IPS DF 4.7 (cell line): ENCODE results near the gene OPN5.
A peak's percentile ranks its signal among the peaks of the same experiment; 100 is the strongest.
"Not testable (repeated sequence)": the region's sequence is repeated elsewhere in the genome, so short reads cannot be mapped to it uniquely, and the experiment has no call there.

Source experiments
- DNase-seq: peaks from one replicate; pipeline ENCODE4 v3.0.0-alpha.2; 2013; ENCODE audit warnings: low spot score; ENCODE audit errors: extremely low read depth

OPN5 gene, protein sequence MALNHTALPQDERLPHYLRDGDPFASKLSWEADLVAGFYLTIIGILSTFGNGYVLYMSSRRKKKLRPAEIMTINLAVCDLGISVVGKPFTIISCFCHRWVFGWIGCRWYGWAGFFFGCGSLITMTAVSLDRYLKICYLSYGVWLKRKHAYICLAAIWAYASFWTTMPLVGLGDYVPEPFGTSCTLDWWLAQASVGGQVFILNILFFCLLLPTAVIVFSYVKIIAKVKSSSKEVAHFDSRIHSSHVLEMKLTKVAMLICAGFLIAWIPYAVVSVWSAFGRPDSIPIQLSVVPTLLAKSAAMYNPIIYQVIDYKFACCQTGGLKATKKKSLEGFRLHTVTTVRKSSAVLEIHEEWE

DNA sequence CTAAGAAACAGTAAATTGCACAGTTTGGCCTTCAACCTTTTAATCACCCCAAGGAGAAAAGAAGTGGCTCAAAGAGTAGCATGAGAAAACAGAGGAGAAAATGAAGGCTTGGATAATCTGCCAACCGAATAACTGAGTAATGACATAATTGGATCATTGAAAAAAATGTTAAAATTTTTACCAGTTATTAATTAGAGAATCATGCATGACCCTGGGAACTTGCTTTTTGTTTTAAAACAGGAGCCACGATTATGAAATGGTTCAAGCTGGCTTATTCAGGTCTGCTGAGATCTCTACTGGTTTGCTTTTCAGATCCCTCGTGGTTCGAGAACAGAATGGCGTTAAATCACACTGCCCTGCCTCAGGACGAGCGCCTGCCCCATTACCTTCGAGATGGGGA lies at the start of gene OPN5:
Gene OPN5 (plus strand): TSS at position 301 of the 400 bp plus-strand sequence. CDS start 35 bp downstream, at position 336.
- no peak for DNase-seq

DNA sequence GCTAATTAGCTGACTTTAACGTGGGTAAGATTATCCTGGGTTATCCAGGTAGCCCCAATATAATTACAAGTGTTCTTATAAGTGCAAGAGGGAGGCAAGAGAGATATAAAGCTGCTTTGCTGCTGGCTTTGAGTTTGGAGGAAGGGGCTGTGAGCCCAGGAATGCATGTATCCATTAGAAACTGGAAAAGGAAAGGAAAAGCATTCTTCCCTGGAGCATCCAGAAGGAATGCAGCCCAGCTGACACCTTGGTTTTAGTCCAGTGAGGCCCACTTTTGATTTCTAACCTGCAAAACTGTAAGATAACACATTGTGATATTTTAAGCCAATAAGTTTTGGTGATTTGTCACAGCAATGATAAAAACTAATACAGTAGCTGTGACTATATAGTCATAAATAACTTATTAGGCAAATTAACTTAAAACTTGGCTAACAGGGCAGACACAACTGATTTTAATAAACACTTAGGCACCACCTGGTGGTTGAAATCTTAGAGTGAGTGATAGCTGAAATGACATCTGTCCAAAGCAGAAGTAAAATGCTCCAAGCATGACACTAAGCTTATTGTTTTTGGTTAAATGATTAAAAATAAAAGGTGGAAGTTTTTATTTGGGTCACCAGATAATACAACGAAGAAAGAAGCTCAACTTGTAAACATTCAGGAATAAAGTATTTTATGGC lies 47.8 kb upstream of the OPN5 start:
- no peak for DNase-seq

DNA sequence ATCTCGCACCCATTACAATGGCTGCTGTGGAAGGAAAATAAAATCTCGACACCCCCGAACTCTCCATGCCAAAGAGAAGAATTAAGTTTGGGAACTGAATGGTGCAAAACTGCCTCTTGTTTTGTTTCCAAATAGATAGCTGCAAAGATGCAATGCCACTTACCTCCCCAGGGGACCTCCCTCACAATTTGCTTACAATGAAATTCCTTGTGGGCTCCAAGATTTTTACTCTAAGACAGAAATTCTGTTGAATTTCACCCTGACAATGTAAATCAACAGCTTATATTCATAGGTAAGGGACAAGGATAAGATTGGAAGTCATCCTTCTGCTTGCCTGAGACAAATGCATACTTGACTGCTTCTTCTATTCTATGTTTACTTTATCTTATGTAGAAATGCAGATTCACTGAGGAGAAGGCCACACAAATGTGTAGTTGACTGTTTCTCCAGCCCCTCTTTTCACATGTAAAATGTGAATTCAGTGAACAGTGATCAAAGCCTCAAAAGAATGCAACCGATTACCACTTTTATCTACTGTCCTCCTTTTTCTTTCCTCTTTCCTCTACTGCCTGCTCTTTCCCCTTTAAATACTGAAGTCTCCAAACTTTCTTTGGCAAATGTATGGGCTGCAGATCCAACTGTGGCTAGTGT lies 46.9 kb upstream of the OPN5 start:
- DNase-seq, result peak; percentile 33

DNA sequence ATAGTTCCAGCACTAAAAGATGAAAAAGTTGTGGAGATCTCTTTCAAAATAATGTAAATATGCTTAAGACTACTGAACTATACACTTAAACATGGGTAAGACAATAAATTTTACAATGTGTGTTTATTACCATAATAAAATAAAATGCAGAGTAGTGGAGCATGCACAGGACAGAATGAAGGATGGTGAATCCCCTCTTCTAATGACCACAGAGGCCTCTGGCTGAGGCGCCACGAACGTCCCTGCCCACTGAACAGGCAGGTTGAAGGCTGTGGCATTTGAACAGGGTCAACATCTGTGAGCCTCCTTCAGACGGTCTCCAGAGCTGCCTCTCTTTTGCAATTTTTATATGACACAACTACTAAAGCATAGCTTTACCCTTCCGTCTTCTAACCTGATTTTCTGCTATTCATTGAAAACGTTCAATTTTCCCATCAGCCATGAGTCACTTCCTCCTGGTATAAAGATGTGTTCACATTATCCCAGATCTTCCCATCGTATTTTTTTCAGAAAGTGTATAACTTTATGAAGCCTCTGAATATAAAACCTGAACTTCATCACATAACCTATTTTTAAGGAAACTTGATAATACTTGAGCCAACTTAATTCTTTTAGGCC lies 45.6 kb upstream of the OPN5 start:
- DNase-seq, result no peak

DNA sequence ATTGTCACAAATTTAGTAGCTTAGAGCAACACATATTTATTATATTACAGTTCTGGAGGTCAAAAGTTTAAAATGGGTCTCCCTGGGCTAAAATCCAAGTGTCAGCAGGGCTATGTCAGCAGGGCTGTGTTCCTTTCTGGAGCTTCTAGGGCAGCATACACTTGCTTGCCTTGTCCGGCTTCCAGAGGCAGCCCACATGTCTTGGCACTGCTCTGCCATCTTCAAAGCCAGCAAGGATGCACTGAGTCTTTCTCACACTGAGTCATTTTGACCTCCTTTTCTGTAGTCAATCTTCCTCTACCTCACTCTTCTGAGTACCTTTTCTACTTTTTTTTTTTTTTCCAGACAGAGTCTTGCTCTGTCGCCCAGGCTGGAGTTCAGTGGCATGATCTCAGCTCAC lies 44.4 kb upstream of the OPN5 start:
- DNase-seq, result no peak

DNA sequence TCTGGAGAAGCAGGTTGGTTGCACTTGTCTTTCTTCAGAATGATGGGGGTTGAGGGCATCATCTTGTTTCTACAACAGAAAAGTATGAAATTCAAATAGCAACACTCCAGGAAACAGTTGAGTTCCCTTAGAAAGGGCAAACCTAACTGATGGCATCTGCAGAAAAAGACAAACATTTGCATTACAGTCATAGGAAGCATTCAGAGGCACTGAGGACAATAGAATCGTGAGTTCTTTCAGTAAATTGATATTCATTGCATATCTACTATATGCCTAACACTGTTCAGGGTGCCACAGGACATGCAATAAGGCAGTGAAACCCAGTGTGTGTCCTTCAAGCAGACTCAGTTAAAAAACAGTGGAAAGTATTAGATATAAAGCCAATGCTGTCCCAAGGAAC lies 41.1 kb upstream of the OPN5 start:
- DNase-seq, result no peak

DNA sequence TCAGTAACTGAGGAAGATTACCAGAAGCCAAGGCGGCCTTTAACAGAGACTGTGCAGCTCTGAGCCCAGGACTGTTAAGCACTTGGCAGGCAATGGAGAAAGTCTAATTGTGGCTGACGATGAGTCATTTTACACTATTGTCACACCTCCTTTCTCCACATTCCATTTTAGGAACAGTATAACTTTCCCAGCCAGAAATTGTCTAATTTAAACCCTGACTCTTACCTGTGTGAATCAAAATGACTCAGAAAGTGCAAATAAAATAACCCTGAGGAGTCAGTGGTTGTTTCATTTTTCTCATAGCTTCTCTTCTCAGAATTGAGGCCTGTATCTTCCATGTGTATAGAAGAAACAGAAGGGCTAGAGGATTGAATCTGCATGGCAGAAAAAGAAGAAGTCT lies 40.0 kb upstream of the OPN5 start:
- no peak for DNase-seq

DNA sequence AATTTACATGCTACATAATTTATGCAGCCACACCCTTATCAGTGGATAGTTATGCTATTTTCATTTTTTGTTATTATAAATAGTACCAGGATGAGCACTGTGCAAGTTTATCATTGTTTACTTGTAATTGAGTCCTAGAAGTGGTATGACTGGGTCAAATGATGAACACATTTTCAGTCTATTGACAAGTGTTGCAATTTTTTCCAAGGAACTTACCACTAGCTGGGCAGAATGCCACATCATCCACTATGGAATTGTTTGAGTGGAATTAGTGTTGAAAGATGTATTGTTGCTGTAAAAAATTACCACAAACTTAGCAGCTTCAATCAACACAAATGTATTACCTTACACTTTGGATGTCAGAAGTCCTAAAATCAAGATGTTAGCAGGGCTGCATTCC lies 38.1 kb upstream of the OPN5 start:
- no peak for DNase-seq

DNA sequence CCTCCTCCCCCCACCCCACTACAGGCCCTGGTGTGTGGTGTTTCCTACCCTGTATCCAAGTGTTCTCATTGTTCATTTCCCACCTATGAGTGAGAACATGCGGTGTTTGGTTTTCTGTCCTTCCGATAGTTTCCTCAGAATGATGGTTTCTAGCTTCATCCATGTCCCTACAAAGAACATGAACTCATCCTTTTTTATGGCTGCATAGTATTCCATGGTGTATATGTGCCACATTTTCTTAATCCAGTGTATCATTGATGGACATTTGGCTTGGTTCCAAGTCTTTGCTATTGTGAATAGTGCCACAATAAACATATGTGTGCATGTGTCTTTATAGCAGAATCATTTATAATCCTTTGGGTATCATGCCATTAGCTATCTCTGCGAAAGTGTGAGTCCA lies 36.6 kb upstream of the OPN5 start:
- DNase-seq, result not testable (repeated sequence)

DNA sequence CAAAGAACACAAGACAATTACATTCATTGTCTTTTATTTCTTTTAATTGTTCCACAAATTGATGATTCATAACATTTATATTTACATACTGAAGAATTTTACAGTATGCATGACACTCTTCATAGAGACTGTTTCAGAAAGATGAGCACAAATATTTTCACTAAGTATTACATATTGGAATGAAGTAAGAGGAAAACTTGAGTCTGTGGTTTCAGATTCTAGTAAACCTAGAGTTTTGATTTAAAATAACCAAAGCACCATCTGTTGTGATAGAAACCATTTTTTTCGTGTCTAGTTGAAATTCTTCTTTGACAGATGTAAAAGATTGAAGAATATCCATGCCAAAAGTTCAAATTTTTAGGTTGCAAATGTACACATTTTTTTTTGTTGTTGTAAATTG lies 32.1 kb upstream of the OPN5 start:
- no peak for DNase-seq

DNA sequence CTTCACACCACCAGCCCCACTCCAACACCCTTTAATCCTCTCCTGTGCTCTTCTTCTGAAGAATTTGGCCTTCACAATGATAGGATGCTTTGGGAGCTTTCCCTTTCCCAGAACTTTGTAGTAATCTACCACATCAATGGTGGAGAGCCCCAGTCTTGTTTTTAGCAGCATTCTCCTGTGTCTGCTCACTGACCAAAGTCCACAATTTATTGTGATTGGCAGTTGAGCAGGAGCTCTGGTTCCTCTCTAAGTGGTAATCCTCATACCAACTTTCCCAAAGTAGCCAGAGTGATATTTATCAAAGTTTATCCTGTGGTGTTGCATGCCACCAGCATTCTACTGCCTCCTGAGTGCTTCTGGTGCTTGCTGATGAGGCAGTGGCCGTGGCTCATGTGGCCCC lies 29.0 kb upstream of the OPN5 start:
- DNase-seq, result no peak

DNA sequence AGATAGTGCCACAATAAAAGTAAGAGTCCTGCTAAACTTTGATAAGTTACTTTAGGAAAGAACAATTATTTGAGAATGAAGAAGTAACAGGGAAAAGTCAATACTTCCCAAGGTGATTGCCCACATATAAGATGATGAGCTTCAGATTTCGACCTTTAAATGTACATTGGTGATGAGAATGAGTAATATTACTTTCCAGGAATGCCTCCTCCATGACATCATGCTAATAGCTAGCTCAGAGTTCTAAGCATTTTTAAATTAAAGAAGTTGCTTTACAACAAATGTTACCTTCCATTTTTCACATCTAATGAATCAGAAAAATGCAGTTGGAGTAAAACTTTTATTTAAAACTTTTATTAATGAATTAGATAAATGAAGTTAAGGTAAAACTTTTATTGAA lies 22.5 kb upstream of the OPN5 start:
- DNase-seq, result no peak

DNA sequence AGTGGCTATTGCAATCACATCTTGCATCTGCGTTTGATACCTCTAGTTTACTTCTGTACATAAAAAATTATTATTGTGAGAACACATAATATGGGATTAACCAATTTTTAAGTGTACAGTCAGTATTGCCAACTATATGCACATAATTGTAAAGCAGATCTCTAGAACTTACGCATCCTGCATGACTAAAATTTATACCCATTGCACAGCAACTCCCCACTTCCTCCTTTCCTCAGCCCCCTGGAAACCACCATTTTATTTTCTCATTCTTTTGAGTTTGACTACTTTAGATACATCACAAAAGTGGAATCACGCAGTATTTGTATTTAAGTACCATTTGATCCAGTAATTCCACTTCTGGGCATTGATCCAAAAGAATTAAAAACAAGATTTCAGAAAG lies 19.3 kb upstream of the OPN5 start:
- no peak for DNase-seq

DNA sequence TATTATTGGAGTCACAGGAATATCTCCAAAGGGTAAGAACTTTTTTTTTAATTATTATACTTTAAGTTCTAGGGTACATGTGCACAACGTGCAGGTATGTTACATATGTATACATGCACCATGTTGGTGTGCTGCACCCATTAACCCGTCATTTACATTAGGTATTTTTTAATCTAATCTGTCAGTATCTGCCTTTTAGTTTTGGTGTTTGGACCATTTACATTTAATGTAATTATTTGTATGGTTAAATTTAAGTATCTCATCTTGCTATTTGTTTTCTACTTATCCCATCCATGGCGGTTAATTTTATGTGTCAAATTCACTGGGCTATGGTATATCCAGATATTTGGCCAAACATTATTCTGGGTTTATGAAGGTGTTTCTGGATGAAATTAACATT lies 15.4 kb upstream of the OPN5 start:
- DNase-seq, result no peak

DNA sequence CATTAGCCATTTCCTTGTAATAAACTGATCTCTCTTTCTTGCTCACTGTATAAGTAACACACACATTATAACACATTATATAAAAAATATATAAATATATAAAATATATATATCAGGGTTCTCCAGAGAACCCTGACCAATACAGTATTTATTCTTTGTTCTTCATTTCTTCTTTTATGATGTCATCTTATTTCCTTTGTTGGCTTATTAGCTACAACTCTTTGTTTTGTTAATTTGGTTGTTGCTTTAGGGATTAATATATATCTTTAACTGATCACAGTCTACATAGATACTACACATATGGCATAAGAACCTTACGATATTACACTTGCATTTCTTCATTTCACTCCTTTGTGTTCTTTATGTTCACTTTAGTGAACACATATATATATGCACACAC lies 14.7 kb upstream of the OPN5 start:
- no peak for DNase-seq

DNA sequence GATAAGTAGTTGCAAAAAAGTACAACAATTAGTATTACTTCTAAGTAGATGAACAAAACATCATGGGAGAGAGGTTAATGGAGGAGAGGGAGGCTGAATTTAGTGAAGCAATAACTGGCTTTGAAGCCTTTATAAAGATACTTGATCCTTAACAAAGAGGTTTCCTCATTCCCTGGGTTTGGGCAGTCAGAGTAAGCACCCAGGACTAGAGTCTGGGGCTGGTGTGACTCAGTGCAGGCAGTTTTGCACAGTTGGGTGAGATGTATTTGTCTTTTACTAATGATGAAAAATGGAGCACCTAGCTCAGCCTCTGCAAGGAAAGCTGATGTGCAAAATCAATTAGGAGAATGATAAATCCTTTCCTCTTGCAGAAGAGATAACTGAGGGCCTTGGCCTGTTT lies 11.8 kb upstream of the OPN5 start:
- DNase-seq, result no peak

DNA sequence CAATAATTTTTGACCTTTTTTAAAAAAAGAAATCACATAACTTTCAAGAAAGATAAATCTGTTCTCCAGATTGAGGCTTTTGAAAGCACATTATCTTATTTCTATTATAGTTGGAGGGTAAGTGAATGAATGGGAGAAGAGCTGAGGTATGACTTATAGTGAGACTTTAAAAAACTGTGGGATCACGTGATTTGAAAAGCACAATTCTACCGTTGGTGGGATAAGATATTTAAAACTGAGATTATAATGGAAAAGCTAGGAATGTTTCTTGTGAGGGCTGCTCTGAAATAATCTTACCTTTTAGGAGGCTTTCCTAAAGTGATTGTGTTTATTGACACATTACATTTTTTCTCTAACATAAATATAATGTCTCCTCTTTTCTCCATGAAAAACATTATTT lies 9.5 kb upstream of the OPN5 start:
- DNase-seq, result no peak

DNA sequence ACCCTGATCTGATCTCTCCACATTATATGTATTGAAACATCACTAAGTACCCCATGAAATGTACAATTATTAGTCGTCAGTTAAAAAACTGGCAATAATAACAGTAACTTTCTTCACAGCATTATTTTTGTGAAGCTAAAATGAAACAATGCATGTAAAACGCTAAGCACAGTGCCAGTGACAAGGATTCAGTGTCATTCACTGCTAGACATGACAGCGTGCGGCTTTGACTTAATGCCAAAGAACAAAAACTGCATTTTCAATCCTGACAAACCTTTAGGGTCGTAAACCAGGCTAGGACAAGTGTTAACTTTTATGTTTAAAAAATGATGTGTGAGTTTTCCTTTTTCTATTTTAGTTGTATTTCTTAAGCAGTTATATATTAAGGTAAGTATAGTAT lies 8.8 kb upstream of the OPN5 start:
- DNase-seq, result no peak

DNA sequence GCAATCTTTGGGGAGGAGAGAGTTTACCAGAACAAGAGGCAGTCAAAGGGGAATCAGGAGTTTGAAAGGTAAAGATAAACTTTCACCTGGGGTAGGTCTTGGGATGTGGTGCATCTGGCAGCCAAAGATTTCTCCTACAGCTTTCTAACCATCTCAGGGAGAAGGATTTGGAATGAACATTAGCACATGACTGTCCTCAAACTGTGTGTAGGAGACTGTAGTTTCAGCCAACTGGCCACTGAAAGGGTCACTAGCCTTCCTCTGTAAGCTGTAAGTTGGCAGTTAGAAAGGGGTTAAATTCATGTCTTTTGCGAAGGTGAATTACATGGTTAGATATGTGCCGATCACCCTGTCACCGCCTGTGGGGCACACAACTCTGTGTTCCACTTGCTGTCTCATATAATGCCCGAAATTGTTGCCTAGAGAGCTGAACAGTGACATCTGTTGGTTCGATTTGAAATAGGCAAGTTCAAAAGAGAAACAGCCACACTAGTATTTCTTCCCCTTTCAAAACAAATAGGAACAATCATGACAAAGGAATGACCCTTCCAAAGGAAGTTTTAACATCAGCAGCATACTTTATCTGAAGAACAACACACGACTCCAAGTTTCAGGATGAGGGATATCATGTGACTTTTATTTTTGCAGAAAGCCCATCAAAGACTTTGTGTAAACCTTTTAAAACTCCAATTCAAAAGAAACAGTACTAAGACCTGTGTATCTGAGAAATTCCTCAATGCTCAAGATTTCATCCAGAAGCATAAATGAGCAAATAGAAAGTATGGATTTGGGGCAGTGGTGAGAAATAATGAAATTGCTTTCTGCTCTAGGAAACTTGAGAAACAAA lies 1.1 kb upstream of the OPN5 start:
- peak; percentile 44 for DNase-seq

DNA sequence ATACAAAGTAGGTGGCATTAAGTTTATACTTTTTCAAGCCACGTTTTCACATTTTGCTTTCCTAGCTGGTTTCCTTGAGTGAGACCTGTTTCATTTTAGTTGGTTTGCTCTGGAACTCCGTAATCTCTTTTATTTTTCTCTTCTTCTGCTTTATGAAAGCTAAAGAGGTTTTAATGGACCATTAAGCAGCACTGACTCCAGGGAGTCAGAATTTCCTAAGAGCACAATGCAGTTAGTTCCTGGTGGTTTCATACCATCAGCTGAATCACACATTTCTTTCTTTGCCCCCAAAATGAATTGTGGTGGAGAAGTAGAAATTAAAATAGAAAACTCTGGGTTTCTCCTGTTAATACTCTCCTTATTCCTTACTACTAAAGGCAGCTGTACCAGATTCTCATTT lies 3.4 kb downstream of the OPN5 start:
- no peak for DNase-seq
